Uterus (tissue), 2 donors: ENCODE measurements around the gene HES4.

Source experiments
- CTCF ChIP-seq, 4 experiments: fragments of 200-600 bp in 2 of 4; fragments of 450-650 bp in 2 of 4; sonication (generic) in 2 of 4; IDR thresholded peaks; one replicate each; pipeline ENCODE4 v1.5.1; 2016 to 2019; ENCODE audit warnings: antibody characterized with exemption in 4 of 4, mild to moderate bottlenecking in 2 of 4, moderate library complexity in 1 of 4
- POLR2A ChIP-seq, 2 donors: fragments of 450-650 bp; IDR thresholded peaks; one replicate each; pipeline ENCODE4 v1.6.1; 2016; ENCODE audit warnings: antibody characterized with exemption in 2 of 2, mild to moderate bottlenecking in 1 of 2, moderate library complexity in 1 of 2

GRCh38 chr1:975365-975764 lies 24.5 kb downstream of the HES4 start:
- TF ChIP-seq CTCF (IDR thresholded peaks at IDR 0.05) (no peak), POLR2A (IDR thresholded peaks at IDR 0.05) (no peak)
